GM10847 (cell line): Measurements from ENCODE around the gene HSF4.

Source experiments
- POLR2A ChIP-seq: IDR thresholded peaks from 2 replicates; pipeline ENCODE4 v1.6.1; 2011; ENCODE audit not compliant: insufficient read length; ENCODE audit errors: extremely low read depth

Gene HSF4

DNA sequence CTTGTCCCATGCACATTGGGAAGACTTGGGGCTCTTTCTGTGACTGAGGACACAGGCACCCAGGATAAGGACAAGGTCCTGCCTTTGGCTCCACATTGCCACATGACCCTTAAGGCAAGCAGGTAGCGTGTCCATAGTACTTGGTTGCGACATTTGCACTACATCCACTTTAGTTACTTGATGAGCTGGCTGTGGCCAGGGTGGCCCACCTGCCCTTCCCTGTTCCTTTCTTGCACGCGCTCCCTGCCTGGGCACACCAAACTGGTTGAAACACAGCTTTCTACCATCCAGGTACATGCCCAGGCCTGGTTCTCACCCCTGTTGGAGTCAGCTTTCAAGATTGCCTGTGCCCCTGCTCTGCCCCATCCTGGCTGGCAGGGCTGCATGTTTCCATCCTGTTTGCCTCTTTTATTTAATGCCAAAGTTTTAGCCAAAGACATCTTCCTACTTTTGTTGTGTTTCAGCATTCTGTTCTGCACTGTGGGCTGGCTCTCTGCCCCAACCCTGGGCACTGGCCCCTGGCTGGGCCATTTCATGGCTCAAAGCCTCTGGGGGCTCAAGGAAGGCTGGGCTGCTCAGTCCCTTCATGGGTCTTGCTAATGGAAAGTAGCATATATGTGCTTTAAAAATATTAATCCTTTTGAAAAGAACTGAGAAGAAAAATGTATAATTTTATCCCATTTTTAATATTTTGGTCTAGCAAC lies 17.0 kb upstream of the HSF4 start:
- no peak for TF ChIP-seq POLR2A

DNA sequence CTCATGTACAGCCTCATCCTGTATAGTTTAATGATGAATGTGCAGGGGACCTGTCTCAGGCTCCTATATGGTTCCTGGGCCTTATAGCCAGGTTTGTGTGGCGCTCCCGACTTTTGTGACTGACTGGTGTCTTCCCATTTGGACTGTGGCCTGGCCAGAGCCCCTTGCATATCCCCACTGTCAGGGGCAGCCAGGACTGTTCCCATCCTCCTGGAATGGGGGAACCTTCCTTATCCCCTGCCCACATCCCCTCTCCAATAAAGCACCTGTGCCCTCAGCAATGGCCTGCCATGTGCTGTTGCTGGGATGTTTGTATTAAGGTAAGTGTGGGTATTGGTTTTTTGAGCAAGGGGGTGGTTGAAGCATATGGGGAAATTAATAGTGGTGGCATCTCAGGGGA lies 16.3 kb upstream of the HSF4 start:
- TF ChIP-seq POLR2A, result no peak

DNA sequence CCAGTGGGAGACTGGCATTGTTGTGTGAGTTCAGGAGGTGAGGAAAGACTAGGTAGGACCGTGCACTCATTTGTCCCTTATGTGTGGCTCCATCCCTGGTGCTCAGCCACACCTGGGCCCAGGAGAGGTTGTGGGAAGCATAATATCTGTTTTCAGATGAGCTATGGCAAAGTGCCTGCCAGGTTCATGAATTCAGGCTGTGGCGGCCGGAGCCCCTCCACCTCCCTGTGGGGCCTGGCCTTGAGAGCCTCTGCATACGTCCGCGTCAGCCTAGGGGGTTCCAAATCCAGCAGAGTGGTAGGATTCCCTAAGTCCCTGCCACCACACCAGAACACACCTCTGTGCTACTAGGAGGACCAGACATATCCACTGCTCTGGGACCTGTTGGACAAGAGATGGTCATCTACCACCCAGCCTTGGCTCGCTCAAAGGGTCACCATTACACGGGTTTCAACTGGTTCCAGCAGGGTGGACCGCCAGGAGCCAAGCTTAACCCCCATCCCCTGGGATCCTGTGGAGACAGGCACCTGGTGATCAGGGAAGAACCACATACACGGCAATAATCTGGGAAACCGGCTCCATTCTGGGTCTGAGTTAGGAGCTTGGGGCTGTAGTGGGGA lies 15.8 kb upstream of the HSF4 start:
- TF ChIP-seq POLR2A, result no peak

DNA sequence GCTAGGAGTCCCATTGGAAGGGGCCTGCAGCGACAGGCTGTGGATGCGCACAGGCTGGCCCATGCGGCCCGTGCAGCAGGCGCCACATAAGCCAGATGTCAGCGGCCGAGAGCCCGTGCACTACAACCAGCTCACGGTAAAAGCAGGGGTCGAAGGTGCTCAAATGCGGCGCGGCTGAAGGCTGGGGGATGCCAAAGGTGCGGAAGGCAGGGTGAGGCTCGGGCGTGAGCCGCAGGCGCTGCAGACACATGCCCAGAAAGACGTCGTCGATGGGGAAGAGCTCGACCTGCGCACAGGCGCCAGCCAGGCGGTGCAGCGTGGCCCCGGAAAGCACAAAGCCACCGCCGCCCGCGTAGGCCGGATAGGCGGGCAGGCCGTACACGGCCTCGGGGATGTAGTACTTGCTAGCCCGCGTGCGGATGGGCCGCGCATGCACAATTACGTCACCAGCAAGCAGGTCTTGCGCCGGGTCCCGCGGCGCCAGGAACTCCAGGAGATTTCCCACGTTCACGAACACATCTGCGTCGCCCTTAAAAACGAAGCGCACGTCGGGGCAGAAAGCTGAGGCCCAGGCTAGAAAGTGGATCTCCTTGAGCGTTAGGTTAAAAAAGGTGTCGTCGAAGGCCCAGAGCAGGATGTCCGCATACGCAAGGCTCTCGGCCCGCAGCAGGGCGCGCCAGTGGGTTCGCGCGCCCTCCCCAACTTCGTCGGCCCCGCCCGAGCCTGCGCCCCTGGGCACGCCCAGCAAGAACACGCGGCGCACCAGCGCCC lies 15.1 kb upstream of the HSF4 start:
- TF ChIP-seq POLR2A, result no peak

- TF ChIP-seq POLR2A, result no peak
These were observed 14.3 kb upstream of the HSF4 start for GRCh38 chr16:67150047-67150832.

DNA sequence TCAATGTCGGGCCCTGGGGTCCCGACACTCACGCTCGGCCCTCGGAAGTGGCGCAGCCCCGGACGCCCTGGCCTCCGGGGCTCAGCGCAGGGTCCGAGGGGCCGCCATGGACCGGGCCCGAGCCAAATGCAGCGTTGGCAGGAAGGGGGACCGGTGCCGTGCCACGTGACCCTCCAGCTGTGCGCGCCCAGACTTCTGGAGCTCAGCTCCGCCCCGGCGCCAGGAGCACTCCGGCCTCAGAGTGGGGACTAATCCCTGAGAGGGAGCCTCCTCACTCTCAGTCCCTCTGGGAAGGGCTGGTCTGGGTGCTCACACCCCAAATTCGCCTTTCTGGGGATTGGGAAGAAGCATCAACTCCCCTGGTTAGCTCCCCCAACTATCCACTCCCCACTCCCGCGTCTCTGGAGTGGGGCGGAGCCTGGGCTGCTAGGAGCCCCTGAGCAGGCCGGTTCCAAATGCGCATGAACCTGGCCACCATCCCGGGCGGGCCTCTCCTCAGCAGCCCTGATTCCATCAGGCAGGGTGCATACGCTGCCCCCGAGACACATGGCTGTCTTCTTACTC lies 13.6 kb upstream of the HSF4 start, which contains the start of gene B3GNT9:
TSS of gene B3GNT9 (minus strand) at position 166 of the 564 bp plus-strand sequence. CDS start 513 bp downstream, outside the sequence.
- no peak for TF ChIP-seq POLR2A

- no peak for TF ChIP-seq POLR2A
These were observed 13.0 kb upstream of the HSF4 start for GRCh38 chr16:67151431-67152097.

GRCh38 chr16:67154578-67155294 lies 9.8 kb upstream of the HSF4 start:
- TF ChIP-seq POLR2A, result no peak

DNA sequence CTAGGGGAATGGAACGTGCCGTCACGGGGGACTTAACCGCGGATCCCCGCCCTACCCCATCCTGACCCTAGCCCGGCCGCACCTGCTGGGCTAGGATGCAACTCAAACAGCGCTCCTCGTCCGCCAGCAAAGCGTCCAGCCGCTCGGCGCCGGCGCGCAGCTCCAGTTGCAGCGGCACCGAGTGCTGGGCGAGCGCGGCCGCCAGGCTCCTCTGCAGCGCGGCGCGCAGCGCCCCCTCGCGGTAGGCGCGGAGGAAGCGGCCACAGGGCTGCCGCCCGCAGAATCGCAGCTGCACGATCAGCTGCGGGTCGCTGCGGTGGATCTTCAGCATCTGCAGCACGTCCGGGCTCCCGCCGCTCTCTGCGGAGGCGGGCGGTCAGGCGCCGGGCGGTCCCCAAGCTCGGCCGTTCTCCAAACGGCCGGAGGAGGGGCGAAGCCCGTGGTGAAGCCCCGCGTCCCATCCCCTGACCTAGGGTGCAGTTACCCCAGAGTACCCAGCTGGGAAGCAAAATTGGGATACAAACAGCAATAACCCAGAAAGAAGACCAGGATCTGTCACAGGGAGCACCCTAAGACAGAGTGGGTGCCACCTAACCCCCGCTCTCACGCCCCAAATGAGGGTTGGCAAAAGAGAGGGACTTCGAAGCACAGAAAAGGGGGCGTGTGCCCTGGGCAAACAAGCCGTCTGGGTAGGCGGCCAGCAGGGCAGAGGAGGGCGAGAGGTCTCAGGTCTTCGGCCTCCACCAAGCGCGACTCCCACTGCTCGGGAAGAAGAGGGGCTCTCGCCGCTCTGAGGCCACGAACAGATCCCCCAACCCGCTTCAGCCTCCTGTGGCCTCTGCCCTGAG lies 9.0 kb upstream of the HSF4 start:
- TF ChIP-seq POLR2A, result no peak

DNA sequence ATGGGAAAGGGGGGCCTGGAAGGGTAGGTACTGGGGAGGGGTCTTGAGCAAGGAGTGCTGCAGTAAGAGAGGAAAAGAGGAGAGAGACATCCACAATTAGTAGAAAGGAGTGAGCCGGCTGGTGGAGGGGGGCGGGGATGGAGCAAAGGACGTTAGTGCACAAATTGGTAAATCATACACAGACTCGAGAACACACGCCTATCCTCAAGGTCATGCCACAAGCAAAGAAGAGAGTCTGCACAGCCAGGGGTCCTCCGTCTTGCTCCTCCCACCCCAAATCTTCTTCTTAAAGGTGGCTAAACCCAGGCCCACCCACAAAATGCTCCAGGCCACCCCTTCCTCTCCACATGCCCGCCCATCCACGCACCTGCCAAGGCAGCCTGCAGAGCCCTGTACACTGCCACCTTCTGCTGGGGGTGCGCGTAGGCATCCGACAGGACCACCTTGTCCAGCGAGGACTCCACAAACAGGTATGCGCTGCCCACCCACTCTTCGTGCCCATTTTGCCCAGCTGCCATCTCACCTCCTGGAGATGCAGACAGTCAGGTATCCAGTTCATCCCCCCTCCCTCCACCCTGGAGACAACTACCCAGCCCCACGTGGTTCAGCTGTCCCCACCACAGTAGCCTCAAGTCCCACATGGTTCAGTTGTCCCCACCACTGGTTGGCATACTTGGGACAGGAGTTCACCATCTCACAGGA lies 8.3 kb upstream of the HSF4 start:
- TF ChIP-seq POLR2A, result no peak

DNA sequence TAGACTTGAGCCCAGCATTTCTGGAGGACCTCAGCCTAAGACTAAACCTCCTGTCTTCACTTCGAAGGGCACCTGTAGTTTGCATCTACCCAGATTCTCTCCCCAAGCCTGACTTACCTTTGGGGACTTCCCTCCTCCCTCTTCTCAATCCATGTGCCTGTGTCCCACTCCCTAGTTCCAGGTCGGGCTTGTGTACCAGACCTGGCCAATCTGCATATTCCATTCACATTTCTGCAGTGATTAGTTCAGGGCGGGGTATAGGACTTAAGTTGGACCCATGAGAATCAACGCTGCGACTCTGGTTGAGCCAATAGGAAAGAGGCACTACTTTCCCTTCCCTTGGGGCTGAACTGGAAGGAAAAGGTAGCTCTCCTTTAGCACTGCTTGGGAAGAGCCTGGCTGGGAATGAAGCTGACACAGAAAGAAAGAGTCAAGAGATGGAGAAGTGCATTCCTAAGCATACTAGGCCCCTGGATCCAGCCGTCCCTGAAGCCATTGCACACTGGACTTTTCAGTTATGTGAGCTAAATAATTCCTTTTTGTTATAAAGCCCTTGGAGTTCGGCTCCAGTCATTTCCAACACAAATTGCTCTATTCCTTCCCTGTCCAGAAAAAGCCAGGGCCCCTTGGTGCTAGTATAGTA lies 7.3 kb upstream of the HSF4 start:
- TF ChIP-seq POLR2A, result no peak
